GM18499 (cell line): ENCODE measurements around the gene ZDHHC11.

Source experiments
- ATAC-seq: cut with Tn5 transposase; IDR thresholded peaks from one replicate; pipeline ENCODE4 v1.9.1; 2021; ENCODE audit warnings: moderate number of reproducible peaks; ENCODE audit not compliant: insufficient read depth, unreplicated experiment

The ZDHHC11 gene

GRCh38 chr5:850511-851006 is at the start of gene ZDHHC11:
TSS of gene ZDHHC11 (minus strand) at chr5:850986. CDS start at chr5:850602, 384 bp downstream.
- ATAC-seq, result no peak

GRCh38 chr5:893711-894110 is 42.9 kb upstream of the ZDHHC11 start:
- ATAC-seq, result no peak

- no peak for ATAC-seq
Measured at GRCh38 chr5:893137-893506, 42.3 kb upstream of the ZDHHC11 start.

GRCh38 chr5:892394-893136 is 41.8 kb upstream of the ZDHHC11 start, which contains the start of the genes BRD9 and TRIP13:
TSS of gene BRD9 (minus strand) at chr5:892801. CDS start at chr5:892657, 144 bp downstream.
TSS of gene TRIP13 (plus strand) at chr5:892884. CDS start at chr5:892999, 115 bp downstream.
- peak; percentile 55 for ATAC-seq

GRCh38 chr5:891837-892393 is 41.1 kb upstream of the ZDHHC11 start:
- ATAC-seq, result no peak

- ATAC-seq, result no peak
Measured at GRCh38 chr5:891117-891836, 40.5 kb upstream of the ZDHHC11 start.

GRCh38 chr5:889075-889710 is 38.4 kb upstream of the ZDHHC11 start:
- no peak for ATAC-seq

GRCh38 chr5:888638-889035 is 37.9 kb upstream of the ZDHHC11 start:
- no peak for ATAC-seq

- ATAC-seq, result no peak
Measured at GRCh38 chr5:887947-888637, 37.3 kb upstream of the ZDHHC11 start.

- ATAC-seq, result no peak
Measured at GRCh38 chr5:886716-887325, 36.0 kb upstream of the ZDHHC11 start.

GRCh38 chr5:886036-886435 is 35.2 kb upstream of the ZDHHC11 start:
- no peak for ATAC-seq

GRCh38 chr5:885529-885928 is 34.7 kb upstream of the ZDHHC11 start:
- no peak for ATAC-seq

- ATAC-seq, result no peak
Measured at GRCh38 chr5:885127-885442, 34.3 kb upstream of the ZDHHC11 start.

- ATAC-seq, result no peak
Measured at GRCh38 chr5:884345-885126, 33.8 kb upstream of the ZDHHC11 start.

GRCh38 chr5:883475-884181 is 32.8 kb upstream of the ZDHHC11 start:
- ATAC-seq, result no peak

GRCh38 chr5:882253-883183 is 31.7 kb upstream of the ZDHHC11 start:
- no peak for ATAC-seq

- ATAC-seq, result no peak
Measured at GRCh38 chr5:881551-881935, 30.8 kb upstream of the ZDHHC11 start.
